Suppressor macrophage (primary cell): ENCODE results near the gene PAX4.

Experiments used
- DNase-seq, 4 experiments: peaks; one replicate each; pipeline ENCODE4 v3.0.0-alpha.2; 2020 to 2022

PAX4 gene

DNA sequence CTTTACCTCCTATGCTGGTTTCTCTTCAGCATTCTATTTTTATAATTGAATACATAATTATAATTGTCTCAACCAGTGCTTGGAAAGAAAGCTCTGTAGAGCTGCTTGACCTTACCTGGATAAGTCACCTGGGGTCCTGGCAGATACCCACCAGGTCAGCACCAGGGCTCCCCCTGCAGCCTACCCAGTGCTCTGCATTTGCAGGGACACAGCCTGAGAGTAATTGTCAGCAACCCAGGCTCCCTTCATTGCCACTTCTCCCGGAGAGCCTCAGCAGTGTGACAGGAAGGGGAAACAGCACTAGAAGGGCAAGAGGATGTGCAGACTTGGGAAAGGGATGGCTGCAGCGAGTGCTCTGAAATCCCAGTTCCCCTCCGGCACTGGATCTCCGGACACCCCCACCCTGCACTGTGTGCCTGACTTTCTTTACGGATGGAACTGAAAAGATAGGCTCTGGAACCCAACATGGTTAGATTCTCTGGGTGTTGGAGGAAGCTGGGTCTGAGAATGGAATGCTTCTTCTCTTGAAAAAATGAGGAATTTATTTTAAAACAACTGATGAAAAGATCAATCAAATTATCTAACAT, 11.4 kb upstream of the PAX4 start:
- peak; percentile 40 to 73 (median 62) for DNase-seq

DNA sequence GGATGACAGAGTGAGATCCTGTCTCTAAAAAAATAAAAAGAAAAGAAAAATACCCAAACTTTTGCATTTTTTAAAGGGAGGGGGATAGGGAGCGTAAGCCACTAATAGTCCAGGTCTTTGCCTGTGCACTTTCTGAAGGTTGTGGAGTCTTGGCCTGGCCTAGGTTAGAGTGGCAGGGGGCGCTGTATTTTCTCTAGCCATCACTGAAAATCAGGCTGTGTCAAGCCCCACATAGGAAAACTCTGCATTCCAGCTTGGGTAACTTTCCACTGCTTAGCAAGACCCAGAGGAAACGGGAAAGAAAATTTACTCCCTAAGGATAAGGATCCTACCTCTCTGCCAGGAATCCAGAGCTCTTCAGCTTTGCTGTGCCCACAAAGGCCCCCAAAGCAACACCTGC, 10.5 kb upstream of the PAX4 start:
- no peak for DNase-seq

DNA sequence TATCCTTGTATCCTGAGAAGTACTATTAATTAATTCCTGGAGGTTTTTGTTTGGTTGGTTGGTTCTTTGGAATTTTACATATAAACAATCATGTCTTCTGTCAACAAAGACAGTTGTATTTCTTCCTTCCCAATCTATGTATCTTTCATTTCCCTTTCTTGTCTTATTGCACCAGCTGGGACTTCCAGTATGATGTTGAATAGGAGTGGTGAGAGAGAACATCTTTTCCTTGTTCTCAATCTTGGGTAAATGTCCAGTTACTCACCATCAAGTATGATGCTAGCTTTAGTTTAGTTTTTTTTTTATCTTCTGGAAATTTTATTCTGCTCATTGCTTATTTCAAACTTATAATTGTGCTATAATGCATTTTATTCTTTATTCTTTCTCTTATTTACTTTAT, 7.4 kb upstream of the PAX4 start:
- DNase-seq: no peak

DNA sequence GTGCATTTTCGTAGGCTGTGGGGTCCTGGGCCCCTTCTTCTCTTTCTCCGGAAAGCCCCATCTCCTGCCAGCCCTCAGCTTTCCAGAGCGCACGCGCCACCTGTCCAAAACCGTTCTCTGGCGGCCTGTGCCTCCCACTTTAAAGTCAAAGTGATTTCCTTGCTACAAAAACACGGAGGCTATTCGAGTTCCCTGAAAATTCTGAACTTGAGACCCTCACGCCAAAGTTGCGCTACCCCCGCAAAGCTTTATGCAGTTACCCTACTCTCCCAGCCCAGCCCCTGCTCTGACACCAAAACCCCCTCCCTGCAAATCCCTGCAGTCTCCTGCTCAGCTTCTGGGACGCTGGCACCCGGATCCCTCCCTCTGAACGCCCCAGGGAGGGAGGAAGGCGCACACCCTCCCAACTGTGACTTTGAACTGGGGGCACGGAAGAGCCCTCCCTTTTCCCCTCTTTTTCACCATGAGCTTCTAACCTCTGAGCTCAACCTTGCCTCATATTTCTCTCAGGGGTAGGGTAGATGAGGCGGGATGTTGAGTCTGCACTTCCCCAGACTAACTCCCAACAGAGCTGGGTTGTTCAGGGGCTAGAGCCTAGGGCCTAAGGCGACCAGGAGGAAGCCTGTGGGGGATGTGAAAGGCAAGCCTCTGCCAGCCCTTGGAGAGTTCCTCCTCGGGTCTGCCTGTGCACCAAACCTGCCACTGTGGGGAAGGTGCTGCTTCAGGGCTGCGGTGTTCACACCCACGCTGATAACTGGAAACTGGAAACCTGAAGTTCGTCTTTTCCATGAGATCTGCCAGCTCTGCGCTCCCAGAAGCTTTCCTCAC, 2.7 kb upstream of the PAX4 start:
- DNase-seq: no peak

DNA sequence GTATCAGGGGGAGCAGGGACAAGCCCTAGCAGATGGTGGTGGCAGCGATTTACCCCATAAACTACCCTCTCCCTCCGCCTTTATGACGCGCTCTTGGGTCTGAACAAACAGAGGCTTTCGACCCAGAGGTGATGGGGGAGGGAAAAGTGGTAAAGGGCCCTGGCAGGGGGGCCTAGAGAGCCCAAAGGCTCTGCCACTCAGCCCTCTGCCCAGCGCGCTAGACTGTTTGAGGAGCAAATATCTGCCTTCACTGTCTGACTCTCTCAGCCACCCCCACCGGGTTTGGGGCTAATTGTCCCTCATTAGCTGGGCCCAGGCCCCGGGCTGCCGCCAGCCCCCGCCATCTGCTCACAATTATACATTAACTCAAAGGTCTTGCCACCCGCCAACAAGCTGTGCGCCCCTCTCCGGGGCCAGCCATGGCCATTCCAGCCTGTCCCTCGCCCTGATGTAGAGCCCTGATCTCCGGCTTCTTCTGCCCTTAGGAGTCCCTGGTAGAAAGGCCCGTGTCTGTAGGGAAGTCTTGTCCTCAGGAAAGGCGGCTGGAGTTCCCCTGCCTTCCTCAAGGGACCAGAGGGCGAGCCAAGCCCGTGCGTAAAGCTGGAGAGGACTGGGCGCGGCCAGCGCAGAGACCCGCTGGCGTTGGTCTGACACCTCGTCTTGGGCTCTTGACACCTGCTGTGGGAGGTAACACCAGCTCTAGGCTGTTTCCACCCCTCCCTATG, 1.9 kb upstream of the PAX4 start:
- DNase-seq: peak in 1 of 4 experiments; percentile 13

DNA sequence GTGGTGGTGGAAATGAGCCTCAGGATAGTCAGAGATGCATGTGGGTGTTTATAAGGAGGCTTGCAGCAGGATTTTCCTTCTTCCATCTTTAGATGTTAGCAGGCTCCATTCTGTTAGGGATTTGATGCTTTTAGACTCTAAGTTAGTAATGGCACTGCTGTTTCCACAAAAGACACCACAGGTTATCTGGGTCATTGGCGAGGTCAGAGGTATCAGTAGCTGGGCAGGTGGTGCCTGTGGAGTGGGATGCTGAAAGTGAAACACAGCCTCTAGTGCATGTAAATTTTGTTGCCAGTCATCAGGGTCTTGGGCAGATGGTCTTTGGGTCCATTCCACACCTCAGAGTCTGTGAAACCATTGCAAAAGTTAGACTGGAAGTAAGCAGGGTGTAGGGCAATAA, 833 bp upstream of the PAX4 start:
- no peak for DNase-seq

DNA sequence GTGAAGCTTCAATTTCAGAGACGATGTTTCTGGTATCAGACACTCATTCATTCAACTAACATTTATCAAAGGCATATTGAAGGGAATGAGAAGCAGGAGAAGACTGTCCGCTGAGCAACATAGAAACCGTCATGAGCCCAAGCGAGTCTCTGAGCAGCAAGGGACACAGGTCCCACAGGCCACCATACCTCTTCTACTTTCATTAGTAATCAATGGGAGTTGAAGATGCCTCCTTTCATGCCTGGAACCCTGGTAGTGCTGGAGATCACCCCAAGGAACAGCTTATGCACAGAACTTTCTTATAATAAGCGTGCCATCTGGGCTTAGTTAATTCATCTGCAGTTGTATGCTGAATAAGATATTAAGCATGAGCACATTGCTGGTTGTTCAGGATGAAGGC, 1.2 kb downstream of the PAX4 start:
- DNase-seq: no peak

DNA sequence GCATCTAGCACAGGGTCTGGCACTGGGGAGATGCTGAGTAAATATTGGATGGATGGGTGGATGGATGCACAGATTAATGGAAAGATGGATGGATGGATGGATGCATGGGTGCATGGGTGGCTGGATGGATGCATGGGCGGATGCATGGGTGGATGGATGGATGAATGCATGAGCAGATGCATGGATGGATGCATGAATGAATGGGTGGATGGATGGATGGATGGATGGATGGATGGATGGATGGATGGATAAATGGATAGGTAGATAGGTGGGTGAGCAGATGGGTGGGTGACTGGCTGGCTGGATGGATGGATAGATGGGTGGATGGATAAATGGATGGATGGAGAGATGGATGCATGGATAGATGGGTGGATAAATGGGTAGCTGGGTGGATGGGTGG, 5.7 kb downstream of the PAX4 start:
- no peak for DNase-seq

DNA sequence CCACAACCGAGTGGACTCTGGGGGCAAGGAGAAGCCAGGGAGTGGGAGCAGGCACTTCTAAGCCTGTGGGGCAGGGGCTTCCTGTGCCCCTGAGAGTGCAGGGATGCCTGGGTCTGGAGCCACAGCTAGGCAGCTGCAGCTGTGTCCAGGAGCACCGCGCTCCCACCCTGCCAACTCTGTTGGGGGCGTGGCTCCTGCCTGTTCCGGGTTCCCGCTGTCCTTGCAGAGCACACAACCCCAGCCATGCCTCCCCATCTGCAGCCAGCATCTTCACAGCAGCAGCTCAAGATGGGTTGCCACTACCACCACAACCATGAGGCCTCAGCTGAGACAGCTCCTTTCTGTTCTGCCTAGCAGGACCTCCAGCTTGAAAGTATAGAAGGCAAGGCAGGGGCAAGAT, 8.6 kb downstream of the PAX4 start:
- DNase-seq: no peak

DNA sequence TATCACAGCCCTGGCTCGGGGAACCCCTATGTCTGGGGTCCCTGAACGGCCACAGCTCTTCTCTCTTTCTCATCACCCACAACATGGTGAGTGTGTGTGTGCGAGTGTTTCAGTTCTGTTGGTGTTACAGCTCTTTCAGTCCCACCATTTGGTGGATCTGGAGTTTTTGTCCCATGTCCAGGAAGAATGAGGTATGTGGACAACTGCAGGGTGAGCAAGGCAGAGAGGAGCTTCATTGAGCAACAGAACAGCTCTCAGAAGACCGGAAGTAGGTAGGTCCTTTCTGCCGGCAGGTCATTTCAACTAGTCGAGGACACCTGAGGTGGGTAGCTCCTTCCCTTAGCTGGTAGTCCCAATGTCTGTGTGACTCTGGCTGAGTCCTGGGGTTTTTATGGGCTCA, 9.5 kb downstream of the PAX4 start:
- DNase-seq: no peak

DNA sequence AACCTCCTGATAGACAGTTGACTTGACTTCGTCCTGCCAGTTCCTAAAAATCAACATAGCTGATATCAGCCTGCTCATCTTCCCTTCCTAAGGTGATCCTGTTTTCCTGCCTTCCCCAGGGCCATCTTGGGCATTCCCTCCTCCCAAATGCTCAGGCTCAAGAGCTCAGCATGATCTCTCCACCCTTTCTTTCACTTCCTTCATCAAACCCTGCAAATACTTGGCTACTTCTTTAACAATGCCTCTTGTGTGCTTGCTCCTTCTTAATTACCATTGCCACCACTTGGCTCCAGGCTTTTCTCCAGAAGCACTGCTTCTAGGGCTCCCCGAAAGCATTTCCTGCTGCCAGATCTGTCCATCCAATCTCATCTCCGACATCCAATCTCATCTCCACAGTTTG, 17.1 kb downstream of the PAX4 start:
- no peak for DNase-seq

DNA sequence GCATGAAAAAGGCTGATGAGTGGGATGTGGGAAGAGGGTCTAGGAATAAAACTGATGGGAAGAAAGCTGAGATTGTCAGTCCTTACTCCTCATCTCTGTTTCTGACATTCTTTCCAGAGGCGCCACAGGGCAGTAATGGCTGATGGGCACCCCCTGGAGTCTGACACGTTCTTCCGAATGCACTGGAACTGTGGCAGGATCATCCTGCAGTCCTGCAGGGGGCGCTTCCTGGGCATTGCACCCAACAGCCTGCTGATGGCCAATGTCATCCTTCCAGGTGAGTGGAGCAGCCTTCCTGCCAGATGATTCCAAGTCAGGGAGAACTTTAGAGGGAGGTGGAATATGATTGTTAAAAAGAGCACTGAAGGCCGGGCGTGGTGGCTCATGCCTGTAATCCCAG, 19.6 kb downstream of the PAX4 start:
- peak in 1 of 4 experiments; percentile 27 for DNase-seq

DNA sequence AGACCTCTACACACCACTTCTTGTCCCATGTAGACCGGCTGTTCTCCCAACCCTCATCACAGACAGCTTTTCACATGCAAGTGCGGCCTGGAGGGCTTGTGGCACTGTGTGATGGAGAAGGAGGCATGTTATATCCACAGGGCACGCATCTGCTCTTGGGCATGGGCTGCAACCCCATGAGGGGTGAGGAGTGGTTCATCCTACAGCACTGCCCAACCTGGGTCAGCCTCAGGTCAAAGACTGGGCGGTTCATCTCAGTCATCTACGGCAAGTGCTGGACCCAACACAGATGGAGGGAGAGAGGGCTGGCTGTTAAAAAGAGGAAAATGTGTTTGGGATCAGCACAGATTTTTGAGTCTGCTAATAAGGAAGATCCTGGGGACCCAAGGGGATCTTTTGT, 22.2 kb downstream of the PAX4 start:
- DNase-seq: no peak

DNA sequence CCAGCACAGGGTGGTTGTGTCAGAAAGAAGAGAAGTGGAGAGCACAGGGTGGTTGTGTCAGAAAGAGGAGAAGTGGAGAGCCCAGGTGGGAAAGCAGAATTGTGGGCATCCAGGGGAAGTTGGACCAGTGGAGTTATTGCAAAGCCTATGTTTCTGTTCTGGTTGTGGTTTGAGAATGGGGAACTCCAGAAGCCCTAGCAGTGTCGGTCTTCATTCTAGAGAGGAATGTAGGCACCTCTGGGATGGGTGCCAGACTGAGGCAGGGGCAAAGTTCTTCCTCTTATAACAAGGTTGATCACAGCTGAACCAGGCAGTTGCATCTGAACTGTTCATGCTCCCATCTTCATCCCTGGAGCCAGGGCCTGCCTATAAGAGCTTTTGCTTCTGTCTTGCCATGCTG, 23.5 kb downstream of the PAX4 start:
- peak; percentile 72 to 85 (median 80) for DNase-seq

DNA sequence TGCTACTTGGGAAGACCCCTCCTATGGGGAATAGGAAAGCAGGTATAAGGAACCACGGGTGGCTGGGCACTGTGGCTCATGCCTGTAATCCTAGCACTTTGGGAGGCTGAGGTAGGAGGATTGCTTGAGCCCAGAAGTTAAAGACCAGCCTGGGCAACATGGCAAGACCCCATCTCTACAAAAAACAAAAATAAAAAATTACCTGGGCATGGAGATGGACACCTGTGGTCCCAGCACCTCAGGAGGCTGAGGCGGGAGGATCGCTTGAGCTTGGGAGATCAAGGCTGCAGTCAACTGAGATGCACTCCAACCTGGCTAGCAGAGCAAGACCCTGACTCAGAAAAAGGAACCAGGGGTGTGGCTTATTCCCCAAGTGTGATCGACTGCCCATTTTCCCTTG, 25.4 kb downstream of the PAX4 start:
- DNase-seq: no peak

DNA sequence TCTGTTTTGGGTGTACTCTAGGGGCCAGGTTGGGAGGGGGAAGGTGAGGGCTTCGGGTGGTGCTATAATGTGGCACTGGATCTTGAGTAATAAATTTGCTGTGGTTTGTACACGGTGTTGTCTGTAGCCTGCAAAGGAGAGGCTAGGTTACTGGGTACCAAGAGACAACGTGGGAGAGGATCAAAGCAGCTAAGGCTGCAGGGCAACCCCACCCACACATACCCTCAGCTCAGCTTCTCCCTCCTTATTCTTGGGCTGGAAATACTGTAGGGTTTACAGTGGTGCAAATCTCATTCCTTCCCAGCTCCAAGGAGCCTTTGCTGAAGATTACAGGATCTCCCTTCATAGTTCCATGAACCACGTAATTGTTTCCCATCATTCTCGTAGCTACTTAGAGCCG, 26.4 kb downstream of the PAX4 start:
- DNase-seq: no peak

DNA sequence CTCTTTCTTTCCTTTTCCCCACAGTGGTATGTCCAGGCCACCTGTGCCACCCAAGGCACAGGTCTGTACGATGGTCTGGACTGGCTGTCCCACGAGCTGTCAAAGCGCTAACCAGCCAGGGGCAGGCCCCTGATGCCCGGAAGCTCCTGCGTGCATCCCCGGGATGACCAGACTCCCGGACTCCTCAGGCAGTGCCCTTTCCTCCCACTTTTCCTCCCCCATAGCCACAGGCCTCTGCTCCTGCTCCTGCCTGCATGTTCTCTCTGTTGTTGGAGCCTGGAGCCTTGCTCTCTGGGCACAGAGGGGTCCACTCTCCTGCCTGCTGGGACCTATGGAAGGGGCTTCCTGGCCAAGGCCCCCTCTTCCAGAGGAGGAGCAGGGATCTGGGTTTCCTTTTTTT, 26.8 kb downstream of the PAX4 start:
- no peak for DNase-seq

DNA sequence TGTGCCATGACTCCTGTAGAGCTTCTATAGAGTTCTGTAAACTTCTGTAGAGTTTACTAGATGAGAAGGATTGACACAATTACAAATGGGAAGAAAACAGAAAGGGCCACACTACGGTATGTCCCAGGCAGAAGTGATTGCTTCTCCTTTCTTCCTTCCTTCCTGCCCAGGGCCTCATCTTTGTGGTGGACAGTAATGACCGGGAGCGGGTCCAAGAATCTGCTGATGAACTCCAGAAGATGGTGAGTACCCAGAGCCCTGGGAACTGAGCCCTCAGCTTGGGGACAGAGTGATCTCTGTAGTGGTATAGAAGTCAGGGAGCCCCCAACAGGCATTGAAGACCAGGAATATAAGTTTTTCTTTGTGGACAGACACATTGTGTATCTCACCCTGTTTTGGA, 28.0 kb downstream of the PAX4 start:
- DNase-seq: peak in 3 of 4 experiments; percentile 47 to 52 (median 52)

DNA sequence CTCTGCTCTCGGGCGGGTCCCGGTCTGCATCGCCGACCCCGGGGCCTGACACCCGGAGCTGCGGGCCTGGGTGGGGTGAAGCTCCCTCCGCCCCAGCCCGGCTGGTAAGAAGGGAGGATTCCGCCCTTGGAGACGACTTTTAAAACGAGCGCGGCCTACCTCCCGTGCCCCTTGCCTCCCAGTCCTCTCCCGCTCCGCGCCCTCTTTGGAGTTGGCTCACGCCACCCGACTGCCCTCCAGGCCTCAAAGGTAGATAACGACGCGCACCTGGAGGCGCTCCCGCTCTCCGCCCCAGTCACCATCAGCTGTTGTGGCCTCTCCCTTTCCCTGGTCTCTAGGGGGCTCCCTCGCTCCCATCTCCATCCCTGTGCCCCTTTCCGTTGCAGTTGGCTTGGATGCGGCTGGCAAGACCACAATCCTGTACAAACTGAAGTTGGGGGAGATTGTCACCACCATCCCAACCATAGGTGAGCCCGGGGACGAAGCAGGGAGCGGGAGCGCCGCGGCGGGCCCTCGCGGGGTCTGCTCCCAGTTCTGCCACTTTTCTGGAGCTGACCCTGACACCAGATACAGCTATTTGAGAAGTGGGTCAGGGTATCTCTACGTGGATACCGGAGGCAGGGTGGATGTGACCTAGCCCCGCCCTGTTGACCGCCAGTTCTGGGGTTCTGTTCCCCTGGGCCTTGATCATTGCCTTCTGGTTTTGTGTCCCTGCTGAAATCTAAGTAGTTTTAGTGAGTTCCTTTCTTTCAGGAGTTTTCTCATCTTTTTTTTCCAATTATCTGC, 29.1 kb downstream of the PAX4 start:
- DNase-seq: peak in 3 of 4 experiments; percentile 18 to 45 (median 24)

DNA sequence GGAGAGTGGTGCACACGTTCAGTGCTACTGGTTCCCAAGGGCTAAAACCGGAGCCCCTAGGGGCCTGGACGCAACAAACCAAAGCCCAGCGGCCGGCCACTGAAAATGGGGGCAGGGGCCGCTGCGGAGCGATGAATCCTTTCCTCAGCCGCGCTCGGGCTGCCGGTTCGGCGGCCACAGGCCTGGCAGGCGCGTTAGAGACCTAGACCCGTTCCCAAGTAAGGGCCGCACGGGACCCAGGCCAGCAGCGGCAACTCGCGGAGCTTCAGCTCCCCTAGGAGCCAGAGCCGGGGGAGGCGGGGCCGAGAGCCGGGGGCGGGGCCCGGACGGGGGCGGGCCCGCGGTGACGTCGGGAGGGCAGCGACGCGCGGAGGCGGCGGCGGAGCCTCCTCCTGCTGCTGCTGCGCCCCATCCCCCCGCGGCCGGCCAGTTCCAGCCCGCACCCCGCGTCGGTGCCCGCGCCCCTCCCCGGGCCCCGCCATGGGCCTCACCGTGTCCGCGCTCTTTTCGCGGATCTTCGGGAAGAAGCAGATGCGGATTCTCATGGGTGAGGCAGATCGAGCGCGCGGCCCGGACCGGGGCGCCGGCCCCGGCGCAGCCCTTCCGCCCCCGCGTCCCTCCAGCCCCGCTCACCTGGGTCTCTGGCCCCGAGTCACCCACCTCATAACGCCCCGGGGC, 29.8 kb downstream of the PAX4 start, which contains the start of gene ARF5:
ARF5 (plus strand) TSS at position 393 of the 678 bp plus-strand sequence; CDS start at position 481, 88 bp downstream.
- DNase-seq: peak; percentile 89 to 96 (median 94)

DNA sequence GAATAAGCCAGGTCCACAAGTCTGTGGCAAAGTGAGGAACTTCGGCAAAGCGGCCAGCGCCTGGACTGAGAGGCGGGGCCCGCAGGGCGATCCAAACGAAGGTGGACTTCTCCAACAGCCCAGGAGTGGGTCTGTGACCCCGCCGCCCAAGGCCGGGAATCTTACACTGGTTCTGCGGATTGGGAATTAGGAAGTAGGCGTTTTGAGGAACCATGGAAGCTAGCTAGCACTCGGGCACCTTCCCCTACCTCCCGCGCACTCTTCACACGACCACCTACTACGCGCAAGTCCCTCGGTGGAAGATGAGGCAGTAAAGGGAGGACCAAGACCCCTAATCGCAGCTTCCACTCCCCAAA, 30.3 kb downstream of the PAX4 start:
- peak; percentile 15 to 28 (median 24) for DNase-seq

DNA sequence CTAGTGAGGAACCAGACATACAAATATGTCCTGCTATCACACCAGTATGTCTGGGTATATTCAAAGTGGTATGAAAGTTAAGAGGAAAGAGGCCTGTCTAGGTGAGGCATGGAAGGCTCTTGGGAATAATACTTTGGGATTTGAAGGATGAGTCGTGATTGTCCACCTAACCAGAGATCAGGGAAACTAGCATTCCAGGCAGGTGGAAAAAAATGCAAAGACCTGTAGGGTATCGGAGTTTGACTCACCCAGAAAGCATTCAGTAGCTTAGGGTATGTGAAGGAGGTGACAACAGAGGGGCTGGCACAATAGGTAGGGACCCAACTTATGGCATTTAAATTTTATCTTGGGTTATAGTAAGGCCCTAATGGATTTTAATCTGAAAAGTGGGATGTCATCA, 31.6 kb downstream of the PAX4 start:
- DNase-seq: no peak
